OCI-LY1 (cell line): ENCODE results near the gene HDAC8.

Experiments
- H2AFZ ChIP-seq: fragments of 200-600 bp; sonication (generic), shearing (Covaris generic); 2 replicates; pipeline ENCODE4 v1.6.0; 2014; ENCODE audit warnings: antibody characterized with exemption, mild to moderate bottlenecking, low read length
- H3F3A ChIP-seq: fragments of 200-600 bp; sonication (generic), shearing (Covaris generic); 2 replicates; pipeline ENCODE4 v1.6.0; 2014; ENCODE audit warnings: mild to moderate bottlenecking, antibody characterized with exemption, low read length, moderate library complexity; ENCODE audit not compliant: insufficient read depth
- H3K27ac ChIP-seq: fragments of 200-600 bp; sonication (generic); 2 replicates; pipeline ENCODE4 v1.5.1; 2014; ENCODE audit warnings: low read length, mixed run types, mild to moderate bottlenecking, low read depth; ENCODE audit not compliant: poor library complexity, severe bottlenecking
- H3K27me3 ChIP-seq: fragments of 200-600 bp; sonication (generic); 2 replicates; pipeline ENCODE4 v1.6.0; 2014; ENCODE audit warnings: antibody characterized with exemption, mild to moderate bottlenecking, low read length, moderate library complexity; ENCODE audit not compliant: insufficient read depth
- H3K36me3 ChIP-seq: fragments of 200-600 bp; sonication (generic); 2 replicates; pipeline ENCODE4 v1.6.1; 2014; ENCODE audit warnings: mild to moderate bottlenecking, antibody characterized with exemption, low read length, moderate library complexity, mixed read lengths; ENCODE audit not compliant: insufficient read depth
- H3K4me1 ChIP-seq: fragments of 200-600 bp; sonication (generic); 2 replicates; pipeline ENCODE4 v1.5.1; 2014; ENCODE audit warnings: mild to moderate bottlenecking, low read length, moderate library complexity; ENCODE audit not compliant: insufficient read depth, severe bottlenecking
- H3K4me2 ChIP-seq: fragments of 200-600 bp; sonication (generic), shearing (Covaris generic); 2 replicates; pipeline ENCODE4 v1.6.1; 2014; ENCODE audit warnings: low read length
- H3K4me3 ChIP-seq: fragments of 200-600 bp; sonication (generic); 2 replicates; pipeline ENCODE4 v1.5.1; 2014; ENCODE audit warnings: low read length, low read depth, mild to moderate bottlenecking, mixed read lengths; ENCODE audit not compliant: poor library complexity, severe bottlenecking
- H3K79me2 ChIP-seq: fragments of 200-600 bp; shearing (Covaris generic); 2 replicates; pipeline ENCODE4 v1.6.1; 2016; ENCODE audit warnings: mixed run types, low read length, mixed read lengths; ENCODE audit not compliant: insufficient read depth
- H3K9ac ChIP-seq: fragments of 200-600 bp; sonication (generic), shearing (Covaris generic); 2 replicates; pipeline ENCODE4 v1.6.1; 2014; ENCODE audit warnings: mild to moderate bottlenecking, low read length, mixed read lengths
- H3K9me2 ChIP-seq: fragments of 200-600 bp; sonication (generic), shearing (Covaris generic); 2 replicates; pipeline ENCODE4 v1.6.1; 2014; ENCODE audit warnings: low read depth, mild to moderate bottlenecking, low read length, mixed read lengths
- H3K9me3 ChIP-seq: fragments of 200-600 bp; shearing (Covaris generic); 2 replicates; pipeline ENCODE4 v1.6.1; 2014; ENCODE audit warnings: low read length, mixed read lengths
- H4K20me1 ChIP-seq: fragments of 200-600 bp; sonication (generic), shearing (Covaris generic); 2 replicates; pipeline ENCODE4 v1.6.0; 2016; ENCODE audit warnings: mild to moderate bottlenecking, low read length; ENCODE audit not compliant: insufficient read depth
- CTCF ChIP-seq: fragments of 200-600 bp; sonication (generic), shearing (Covaris generic); IDR thresholded peaks from 2 replicates; pipeline ENCODE4 v1.5.1; 2017; ENCODE audit warnings: mild to moderate bottlenecking, antibody characterized with exemption, low read length, moderate library complexity, mixed read lengths
- EZH2 ChIP-seq: fragments of 200-600 bp; sonication (generic), shearing (Covaris generic); IDR thresholded peaks from 2 replicates; pipeline ENCODE4 v1.8.0; 2017; ENCODE audit warnings: borderline replicate concordance, mixed run types, mild to moderate bottlenecking, antibody characterized with exemption, low read length, moderate library complexity, mixed read lengths

Gene HDAC8

DNA sequence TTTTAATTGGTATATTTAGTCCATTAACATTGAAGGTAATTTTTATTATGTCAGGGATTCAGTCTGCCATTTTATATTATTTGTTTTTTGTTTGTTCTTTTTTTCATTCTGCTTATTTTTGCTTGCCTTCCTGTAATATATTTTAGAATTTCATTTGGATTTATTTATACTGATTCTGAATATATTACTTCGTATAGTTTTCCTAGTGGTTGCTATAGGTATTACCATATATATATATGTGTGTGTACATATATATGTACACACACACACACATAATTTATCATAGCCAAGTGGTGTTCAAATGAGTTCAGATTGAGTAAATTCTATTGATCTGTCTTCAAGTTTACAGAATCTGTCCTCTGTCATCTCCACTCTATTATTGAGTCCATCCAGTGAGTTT lies 278.1 kb downstream of the HDAC8 start:
- no peaks in the 10 kb centered on the region for H3K4me1 ChIP-seq
- no peak for TF ChIP-seq EZH2
- no peak for TF ChIP-seq CTCF
- no peaks in the 10 kb centered on the region for H3K36me3 ChIP-seq
- no peak overlapping the region for H3K27ac ChIP-seq
- H3K4me2 ChIP-seq: no peak overlapping the region
- H3K79me2 ChIP-seq: no peaks in the 10 kb centered on the region
- no peaks in the 10 kb centered on the region for H3K9me3 ChIP-seq
- H3K9ac ChIP-seq: no peak overlapping the region
- H3K27me3 ChIP-seq: no peaks in the 10 kb centered on the region
- no peak overlapping the region for H3K4me3 ChIP-seq
- no peaks in the 10 kb centered on the region for H3K9me2 ChIP-seq
- H3F3A ChIP-seq: no peaks in the 10 kb centered on the region
- H4K20me1 ChIP-seq: no peaks in the 10 kb centered on the region
- H2AFZ ChIP-seq: no peak overlapping the region

GRCh38 chrX:72282302-72282701 lies 290.3 kb downstream of the HDAC8 start:
- Histone ChIP-seq H3K27me3 (no peaks in the 10 kb centered on the region), H2AFZ (no peak overlapping the region), H3K9me3 (no peaks in the 10 kb centered on the region), H3K9me2 (no peaks in the 10 kb centered on the region), H3K36me3 (no peaks in the 10 kb centered on the region), H3K4me2 (no peak overlapping the region), H3F3A (no peaks in the 10 kb centered on the region), H3K4me1 (no peaks in the 10 kb centered on the region), H3K79me2 (no peaks in the 10 kb centered on the region), H3K9ac (no peak overlapping the region), H4K20me1 (no peaks in the 10 kb centered on the region), H3K27ac (no peak overlapping the region), H3K4me3 (no peak overlapping the region)
- TF ChIP-seq EZH2: no peak
- TF ChIP-seq CTCF: no peak

- Histone ChIP-seq H3K9me3 (no peaks in the 10 kb centered on the region), H3K36me3 (peaks cover 14% of the 10 kb centered on the region), H3K27ac (no peak overlapping the region), H3K4me1 (peaks cover 8% of the 10 kb centered on the region), H3K27me3 (no peaks in the 10 kb centered on the region), H3K79me2 (peaks cover 12% of the 10 kb centered on the region), H2AFZ (no peak overlapping the region), H4K20me1 (no peaks in the 10 kb centered on the region), H3K9me2 (no peaks in the 10 kb centered on the region), H3K4me3 (no peak overlapping the region), H3F3A (no peaks in the 10 kb centered on the region), H3K9ac (no peak overlapping the region), H3K4me2 (no peak overlapping the region)
- TF ChIP-seq EZH2 (no peak), CTCF (no peak)
Measured at GRCh38 chrX:72280321-72280845, 292.3 kb downstream of the HDAC8 start.
